ENCODE measurements around the gene SLC1A5. TPM values are rescaled to one million over a fixed set of nuclear protein-coding genes. Genes with fewer than 3 reads are reported as not detected.

The SLC1A5 gene
- polyA plus RNA-seq, 4 donors, result 37.8 to 54.3 (median 41.2) TPM

DNA sequence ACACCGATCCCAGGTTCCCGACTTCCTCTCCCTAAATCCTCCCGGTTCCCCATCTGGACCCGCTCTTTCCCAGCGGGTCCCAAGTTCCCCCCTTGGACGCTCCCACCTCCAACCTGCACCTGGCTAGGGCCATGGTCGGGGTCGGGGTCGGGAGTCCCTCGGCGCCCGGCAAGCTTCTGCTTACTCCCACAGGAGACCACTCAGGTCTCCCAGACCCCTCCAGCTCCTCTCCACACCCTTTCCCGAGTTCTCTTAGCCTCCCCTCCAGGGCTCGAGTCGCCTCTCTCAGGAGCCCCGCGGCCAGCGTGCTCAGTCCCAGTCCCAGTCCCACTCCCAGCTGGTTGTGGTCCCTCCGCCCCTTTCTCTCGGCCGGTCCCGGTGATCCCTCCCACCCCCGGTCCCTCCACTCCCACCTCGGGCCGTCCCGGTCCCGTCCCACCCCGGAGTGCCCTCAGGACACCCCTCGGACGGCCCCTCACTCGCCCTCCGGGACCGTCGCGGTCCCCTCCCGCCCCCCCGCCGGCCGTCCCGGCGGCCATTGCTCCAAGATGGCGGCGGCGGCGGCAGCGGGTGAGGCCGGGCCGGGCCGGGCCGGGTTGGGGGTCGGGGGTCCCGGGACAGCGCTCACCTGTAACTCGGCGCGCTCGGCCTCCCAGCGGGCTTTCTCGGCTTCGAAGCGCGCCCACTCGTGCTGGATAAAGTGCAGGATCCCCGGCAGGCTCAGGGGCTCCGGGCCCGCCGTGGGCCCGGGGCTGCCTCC is 42.7 kb downstream of the SLC1A5 start, which contains the start of gene FKRP:
Gene FKRP, plus strand, starts transcription at position 537 of the 760 bp plus-strand sequence. CDS start 9,394 bp downstream, outside the sequence.
- DNase-seq (ENCODE audit: low read depth in 4 of 4, low spot score in 3 of 4), result no peak

DNA sequence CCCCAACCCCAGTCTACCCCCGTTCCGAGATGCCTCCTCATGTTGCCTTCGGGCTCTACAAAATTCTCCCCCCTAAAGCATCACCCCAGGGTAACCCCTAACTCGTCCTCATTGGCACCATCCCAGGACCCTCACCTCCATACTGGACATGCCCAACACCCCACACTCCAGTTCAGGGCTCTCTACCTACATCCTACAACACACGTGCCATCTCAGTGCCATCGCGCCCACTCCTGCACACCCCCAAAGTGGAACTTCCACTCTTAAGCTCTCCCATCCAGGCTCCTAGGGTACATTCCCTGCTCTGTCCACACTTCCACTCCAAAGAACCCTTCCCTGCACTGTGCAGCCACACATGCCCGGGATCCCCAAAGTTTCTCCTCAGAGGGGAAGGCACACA is 43.4 kb downstream of the SLC1A5 start:
- DNase-seq (ENCODE audit: low read depth in 4 of 4, low spot score in 3 of 4), result no peak

DNA sequence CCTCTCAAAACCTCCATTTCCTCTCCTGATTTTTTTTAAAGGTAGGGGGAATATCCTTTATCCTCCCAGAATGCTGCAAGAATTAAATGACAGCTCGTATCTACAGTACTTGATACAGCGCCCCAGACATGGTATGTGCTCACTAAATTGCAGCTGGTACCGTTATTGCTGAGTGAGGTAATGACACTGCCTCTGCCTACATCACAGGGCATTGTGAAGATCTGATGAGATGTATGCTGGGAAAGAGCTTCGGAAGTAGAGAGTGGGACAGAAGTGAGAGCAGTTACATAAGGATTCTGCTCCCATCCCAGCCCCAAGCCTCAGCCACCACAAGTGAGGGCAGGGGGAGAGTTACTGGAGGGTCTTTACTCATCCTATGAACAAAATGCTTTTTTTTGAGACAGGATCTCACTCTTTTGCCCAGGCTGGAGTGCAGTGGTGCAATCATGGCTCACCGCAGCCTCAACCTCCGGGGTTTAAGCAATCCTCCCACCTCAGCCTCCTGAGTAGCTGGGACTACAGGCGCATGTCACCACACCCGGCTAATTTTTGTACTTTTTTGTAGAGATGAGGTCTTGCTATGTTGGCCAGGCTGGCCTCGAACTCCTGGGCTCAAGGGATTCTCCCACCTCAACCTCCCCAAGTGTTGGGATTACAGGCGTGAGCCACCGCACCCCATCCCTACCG is 44.2 kb downstream of the SLC1A5 start:
- no peak for DNase-seq (ENCODE audit: low read depth in 4 of 4, low spot score in 3 of 4)

DNA sequence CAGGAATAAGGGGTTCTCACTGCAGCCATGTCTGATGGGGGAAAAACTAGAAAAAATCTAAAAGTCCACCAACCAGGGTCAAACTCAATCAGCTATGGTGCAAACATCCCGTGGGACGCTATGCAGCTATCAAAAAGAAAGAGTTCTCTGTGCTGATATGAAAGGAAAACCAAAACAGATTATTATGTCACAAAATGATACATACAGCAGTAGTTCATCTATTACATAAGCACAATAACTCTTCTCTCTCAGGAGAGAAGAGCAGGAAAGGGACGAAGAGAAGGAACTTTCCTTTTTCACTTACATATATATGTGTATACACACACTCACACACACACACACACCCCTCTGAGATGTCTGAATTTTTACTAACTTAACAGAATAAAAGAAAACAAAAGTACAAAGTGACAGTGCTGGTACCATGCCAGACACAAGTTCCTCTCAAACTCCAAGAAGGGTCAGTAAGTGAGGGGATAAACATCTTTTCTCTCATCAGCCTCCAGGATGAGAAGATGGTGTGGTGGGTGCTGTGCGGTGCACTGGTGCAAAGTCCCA is 45.4 kb downstream of the SLC1A5 start:
- DNase-seq (ENCODE audit: low read depth in 4 of 4, low spot score in 3 of 4), result no peak

DNA sequence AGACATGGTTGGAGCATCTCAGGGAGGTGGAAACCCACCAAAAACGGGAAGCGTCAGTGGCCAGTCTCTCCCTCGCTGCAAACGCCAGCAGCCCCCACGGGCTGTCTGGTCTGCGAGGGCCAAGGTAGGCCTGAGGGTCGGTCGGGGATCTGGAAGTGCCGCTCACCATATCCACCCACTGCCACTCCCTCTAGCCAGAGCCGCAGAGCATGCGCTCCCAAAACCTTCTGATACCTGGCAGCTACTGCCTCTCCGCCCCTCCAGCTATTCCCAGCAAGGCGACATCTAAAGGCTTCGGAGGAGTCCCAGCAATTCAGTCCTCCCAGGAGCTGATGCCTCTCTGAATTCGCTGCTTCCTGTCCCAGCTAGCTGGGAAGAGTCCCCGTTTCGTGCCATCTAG is 46.9 kb downstream of the SLC1A5 start:
- no peak for DNase-seq (ENCODE audit: low read depth in 4 of 4, low spot score in 3 of 4)

DNA sequence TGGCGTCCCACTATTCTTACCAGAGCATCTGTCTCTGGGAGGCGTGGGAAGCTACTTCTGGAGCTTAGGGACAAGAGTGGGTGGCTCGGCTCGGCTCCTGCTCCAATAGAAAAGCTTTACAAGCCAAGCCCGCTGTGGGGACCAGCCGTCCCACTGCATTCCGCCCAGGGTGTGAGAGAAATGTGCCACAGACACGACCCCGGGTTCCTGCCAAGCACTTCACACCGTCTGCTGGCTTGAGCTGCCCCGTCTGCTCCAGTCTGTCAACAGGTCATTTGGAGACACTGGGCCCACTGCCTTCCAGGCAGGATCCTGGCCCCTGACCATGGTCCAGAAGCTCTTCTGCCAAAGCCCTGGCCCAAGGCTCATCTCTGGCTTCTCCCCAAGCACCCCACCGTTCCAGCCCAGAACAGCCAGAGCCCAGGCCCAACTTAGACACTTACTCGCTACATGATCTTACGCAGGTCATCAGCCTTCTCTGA is 49.1 kb downstream of the SLC1A5 start:
- DNase-seq (ENCODE audit: low read depth in 4 of 4, low spot score in 3 of 4), result no peak

DNA sequence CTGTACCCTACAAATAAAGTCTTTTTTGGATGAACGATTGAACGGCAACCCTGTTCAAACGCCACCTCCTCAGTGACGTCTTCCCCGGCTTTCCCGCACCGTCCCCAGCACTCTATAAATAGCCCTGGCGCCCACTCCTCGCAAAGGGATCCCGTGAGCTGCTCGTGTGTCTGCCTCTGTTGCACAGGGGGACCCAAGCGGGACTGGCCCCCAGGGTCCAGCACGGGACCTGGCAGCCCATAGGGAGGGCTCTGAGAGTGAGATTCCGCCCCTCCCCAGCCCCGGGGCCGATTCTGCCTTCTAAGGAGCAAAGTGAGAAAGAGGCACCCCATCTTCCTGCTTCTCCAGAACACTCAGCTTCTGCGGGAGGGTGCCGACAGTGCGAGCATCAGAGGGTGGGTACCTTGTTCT is 50.6 kb downstream of the SLC1A5 start:
- DNase-seq (ENCODE audit: low read depth in 4 of 4, low spot score in 3 of 4), result no peak

DNA sequence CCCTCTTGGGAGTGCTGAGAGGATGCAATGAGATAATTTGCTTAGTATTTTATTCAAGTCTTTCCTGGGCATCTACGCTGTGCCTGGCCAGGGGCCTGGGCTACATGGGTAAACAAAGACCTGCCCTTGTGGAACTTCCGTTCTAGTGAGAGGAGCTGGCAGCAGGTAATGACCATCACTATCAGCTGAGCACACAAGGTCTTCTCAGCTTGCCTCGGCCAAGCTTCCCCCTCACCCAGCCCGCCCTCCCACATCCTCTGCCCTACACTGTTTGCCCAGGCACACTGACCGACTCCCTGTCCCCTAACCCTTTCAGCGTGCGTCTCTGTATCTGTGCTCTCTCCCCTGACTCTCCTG is 51.1 kb downstream of the SLC1A5 start:
- DNase-seq (ENCODE audit: low read depth in 4 of 4, low spot score in 3 of 4), result no peak

DNA sequence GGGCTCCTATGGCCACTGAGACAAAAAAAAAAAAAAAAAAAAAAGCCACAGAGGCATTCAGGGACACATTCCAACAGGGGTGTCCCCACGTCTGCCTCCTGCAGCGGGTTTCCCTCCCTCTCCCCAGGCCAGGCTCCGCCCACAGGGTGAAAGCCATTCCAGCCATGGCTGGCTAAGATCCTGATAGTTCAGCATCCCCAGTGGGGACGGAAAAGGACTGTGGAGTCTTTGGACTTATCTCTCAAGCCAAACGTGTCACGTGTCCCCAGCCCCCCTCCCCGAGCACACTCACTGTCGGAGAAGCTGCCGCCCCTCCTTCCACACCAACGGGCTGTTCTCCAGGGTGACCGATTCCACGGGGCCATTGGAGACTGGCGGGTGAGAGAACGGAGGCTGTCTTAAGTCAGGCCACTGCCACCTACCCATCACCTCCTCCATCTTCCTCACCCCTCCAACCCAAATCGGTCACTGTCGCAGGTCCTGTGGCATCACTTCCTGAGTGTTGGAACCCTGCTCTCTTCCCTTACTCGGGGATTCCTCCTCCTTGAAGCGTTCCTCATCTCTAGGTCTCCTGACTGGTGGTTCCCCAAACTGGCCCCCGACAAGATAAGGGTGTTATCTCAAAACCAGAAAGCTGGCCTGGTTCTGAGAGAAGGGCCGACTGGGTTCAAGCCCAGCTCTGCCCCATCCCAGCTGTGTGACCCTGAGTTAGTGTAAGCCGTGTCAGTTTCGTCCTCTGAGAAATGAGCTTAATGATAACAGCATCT is 51.7 kb downstream of the SLC1A5 start:
- DNase-seq (ENCODE audit: low read depth in 4 of 4, low spot score in 3 of 4), result no peak

DNA sequence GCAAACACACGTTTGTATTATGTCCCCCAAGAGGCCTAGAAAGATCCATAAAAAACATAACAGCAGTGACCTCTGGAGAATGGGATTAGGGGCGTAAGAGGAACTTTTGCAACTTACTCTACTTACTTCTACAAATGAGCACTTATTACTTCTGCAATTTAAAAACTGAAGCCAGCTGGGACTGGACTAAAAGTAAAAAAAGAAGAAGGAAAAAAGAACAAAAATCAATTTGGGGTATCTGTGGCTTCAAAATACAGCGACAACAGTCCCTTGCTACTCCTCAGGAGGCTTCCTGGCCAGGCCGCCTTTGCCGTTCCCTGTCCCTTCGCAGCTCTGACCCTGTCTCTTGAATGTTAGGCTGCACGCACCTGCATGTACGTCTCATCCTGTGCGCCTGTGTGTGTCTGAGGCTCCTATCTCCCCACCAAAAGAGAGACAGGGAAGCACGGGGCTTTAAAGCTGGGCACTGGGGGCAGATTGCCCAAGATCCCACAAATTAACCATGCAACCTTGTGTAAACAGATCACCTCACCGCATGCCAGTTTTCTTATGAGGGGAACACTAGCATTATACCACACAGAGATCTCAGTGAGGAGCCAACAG is 54.6 kb downstream of the SLC1A5 start:
- no peak for DNase-seq (ENCODE audit: low read depth in 4 of 4, low spot score in 3 of 4)

DNA sequence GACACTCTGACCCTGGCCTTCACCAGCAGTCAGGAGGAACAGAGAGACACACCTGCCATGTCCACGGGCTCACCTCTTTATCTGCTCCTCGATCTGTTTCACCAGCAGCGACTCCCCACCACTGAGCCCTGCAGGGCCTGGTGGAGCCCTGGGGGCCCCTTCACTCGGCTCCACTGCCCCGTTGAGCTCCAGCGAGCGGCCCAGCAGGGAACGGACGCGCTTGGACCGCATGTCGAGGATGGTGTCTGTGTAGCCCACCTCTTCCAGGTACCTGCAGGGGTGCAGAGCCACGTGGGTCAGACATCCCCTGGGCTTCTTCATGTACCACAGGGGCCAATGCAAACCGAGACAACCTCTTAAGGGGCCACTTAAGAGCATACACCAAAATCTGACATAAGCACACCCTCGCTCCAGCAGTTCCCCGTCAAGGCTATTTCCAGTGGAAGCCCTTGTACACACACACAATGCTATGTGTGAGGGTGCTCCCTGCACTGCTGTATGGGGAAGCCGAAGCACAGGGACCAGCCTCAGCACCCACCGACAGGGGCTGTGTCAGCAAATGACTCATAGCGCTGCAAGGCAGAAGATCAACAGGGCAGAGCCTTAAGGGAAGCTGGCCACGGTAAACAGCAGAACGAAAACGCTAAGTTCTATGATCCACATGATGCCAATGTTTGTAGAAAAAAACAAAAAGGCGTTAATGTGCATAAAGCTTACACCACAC is 55.3 kb downstream of the SLC1A5 start:
- DNase-seq (ENCODE audit: low read depth in 4 of 4, low spot score in 3 of 4), result no peak

DNA sequence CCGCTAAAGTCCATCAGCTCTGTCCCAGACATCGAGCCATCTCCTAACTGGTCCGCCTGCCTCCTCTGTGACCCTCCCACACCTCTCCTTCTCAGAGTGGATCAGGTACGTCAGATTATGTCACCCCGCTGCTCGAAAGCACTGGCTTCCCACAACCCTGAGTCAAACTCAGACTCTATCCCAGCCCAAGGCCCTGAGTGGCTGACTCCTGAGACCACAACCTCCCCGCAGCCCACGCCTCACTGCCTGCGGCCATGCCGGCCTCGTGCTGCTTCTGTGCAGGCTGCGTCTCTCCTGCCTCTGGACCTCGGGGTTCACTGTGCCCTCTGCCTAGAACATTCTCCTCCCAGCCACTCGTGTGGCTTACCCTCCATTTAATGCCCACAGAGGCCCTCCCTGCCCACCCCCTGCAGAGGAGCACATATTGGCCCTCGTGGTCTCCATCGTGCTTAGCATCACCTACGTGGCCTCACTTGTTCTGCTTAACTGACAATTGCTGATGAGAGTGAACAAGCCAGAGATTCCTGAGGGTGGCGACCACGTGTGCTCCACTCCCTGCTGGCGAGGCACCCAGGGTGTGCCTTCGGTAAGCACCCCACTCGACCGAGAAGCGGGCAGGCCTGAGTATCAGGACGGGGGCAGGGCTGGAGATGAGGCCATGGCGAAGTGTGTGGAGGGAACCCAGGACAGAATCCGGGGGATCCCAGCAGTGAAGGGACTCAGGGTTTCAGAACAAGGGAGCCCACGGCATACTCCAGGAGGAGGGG is 56.0 kb downstream of the SLC1A5 start:
- no peak for DNase-seq (ENCODE audit: low read depth in 4 of 4, low spot score in 3 of 4)

DNA sequence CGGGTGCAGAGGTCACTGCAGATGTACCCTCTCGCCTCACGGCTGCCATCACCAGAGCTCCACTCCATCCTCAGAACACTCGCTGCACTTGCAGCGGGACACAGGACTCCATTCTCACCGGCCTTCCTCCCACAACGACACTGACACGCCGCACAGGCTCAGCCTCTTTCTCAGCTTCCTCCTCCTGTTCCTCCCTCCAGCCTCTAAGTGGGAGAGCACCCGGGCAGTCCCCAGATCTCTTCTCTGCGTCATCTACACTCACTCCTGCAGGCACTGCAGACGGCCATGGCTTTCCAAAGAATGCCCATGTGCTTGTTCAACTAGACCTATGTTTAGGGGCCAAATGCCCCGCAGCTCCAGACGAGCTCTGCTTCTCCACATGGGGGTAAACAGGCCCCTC is 56.8 kb downstream of the SLC1A5 start:
- DNase-seq (ENCODE audit: low read depth in 4 of 4, low spot score in 3 of 4), result no peak

DNA sequence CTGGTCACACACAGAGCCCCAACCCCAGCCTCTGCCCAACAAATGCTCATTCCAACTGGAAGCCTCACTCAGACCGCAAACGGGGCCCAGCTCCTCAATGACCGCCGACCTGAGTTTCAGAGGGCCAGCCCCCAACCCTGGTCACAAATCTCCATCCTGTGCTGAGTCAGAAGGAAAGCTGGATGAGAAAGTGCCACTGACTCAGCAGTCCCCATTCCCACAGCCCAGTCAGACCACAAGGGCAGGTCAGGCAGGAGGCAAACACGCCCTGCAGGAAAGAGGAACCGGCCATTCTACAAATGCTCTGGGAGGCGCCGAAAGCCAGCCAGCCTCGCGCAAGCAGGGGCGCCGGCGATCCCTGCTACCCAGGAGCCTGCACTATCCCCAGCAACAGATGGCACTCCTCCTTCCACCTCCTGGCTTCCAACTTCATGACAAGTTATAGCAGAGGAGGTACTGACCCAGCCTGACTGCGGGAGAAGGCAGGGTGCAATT is 57.3 kb downstream of the SLC1A5 start:
- no peak for DNase-seq (ENCODE audit: low read depth in 4 of 4, low spot score in 3 of 4)

DNA sequence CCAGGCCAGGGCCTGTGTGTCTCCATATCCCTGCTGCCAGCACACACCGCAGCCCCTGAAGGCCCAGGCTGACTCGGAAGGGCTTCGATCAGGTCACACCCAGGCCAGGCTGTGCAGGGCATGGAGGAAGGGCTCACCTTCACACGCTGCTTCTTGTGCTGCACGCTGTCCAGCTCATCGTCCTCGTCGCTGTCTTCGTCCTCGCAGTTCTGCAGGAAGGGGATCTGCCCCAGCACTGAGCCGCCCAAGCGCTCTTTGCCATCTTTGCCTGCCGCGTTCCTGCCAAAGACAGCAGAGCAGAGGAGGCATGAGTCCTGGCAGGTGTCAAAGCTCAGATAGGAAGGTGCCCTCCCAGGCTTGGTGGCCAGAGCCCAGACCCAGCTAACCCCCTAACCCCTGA is 57.8 kb downstream of the SLC1A5 start:
- DNase-seq (ENCODE audit: low read depth in 4 of 4, low spot score in 3 of 4), result no peak

DNA sequence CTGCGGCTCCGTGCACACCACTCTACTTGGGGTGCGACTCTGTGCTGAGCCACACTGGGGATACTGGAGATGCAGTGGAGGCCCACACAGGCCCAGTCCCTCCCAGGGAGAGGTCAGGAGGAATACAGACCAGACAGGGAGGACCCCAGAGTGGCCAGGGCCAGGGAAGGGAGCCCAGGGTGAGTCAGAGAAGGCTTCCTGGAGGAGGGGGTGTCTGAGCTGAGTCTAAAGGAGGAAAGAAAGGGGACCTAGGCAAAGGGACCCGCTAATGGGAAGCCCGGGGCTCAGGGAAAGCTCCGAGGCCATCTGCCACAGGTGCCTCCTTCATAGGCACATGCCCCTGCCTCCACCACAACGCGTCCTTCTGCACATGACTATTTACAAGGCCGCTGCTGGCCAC is 58.2 kb downstream of the SLC1A5 start:
- DNase-seq (ENCODE audit: low read depth in 4 of 4, low spot score in 3 of 4), result no peak

DNA sequence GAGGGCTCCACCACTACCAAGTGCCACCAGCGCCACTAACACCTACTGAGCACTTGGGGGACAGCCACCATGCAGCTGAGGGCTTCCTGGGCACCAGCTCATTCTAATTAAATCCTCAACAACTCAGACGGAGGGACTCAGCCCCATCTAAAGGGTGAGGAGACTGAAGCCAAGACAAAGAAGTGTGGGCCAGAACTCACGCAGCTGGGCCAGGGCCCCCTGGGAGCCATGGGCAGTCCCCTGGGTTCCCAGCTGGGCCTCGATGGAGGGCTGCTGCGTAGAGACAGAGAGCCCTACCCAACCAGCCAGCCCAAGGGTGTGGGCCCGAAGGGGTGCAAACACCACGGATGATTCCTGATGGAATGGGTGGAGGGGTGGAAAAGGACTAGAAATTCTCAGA is 58.7 kb downstream of the SLC1A5 start:
- DNase-seq (ENCODE audit: low read depth in 4 of 4, low spot score in 3 of 4), result no peak

DNA sequence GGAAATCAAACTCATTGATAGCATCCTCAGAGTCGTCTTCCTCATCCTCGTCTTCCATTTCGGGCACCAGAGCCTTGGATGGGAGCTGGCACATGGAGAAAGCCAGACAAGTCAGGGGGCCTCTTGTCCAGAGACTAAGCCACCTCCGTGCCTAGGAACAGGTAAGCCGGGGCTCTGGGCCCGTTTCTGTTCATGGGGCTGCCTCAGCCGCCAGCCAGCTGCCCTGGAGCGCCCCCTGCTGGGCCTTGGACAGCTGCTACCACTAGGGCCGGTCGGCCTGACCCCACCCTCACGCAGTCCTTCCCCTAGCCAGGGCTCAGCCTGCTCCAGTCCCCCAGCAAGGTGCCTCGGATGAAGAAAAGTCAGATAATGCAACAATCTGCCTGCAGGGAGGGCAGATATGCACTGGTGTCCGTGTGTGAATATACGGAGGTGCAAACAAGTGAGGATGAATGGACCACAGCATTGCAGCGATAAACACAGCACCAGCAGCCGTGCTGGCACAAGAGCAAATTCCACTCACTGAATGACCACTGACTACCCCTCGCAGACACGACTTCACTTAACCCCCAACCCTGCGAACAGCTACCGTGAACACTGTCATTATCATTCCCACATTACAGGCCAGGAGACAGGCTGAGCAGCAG is 59.6 kb downstream of the SLC1A5 start:
- no peak for DNase-seq (ENCODE audit: low read depth in 4 of 4, low spot score in 3 of 4)

DNA sequence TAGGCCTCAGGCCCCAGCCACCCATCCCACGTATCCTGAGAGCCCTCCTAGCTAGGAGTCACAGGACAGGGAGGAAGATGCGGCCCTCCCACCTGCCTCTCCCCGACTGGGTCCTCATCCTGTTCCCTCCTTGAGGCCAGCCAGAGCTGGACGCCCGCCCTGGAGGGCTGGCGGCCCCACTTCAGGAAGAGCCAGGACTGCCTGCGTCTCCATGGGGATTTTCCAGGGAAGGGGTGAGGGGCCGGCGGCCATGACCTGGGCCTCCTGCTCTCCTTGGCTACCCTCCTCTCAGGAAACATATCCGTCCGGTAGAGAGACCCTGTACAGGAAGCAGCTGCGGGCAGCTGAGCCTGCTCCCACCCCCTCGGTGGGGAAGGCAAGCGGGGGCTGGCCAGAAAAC is 60.2 kb downstream of the SLC1A5 start:
- DNase-seq (ENCODE audit: low read depth in 4 of 4, low spot score in 3 of 4), result no peak
